Retinal pigment epithelial cell (primary cell): ENCODE measurements around the gene MYZAP.
A peak's percentile ranks its signal among the peaks of the same experiment; 100 is the strongest.

Source experiments
- DNase-seq: peaks from one replicate; pipeline ENCODE4 v3.0.0-alpha.2; 2010; ENCODE audit warnings: low read depth
- H3K4me3 ChIP-seq: 2 replicates; pipeline ENCODE4 v1.5.1; 2011; ENCODE audit warnings: mild to moderate bottlenecking, low read length, control low read depth, moderate library complexity
- TF ChIP-seq, protein P1 (sequence below): conservative IDR thresholded peaks from 2 replicates; pipeline ENCODE4 v1.5.1; 2011; ENCODE audit warnings: low read depth, low read length, control low read depth, inconsistent platforms

The MYZAP gene

DNA sequence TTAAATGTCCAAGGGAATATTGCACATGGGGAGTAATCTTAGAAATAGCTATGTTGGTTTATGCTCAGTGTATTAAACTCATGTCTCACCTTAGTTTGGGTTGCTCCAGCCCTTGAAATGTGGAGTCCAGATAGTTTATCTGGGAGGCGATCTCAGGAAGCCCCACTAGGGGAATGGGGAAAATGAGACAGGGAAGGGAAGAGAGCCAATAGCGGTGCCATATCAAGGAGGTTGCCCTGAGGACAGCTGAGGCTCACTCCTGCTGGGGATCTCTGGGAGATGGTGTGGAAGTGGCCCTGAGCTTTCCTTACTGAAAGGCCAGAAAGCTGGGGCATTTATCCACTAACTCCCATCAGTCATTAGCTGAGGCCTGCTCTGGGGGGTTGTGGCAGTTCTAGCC is 71.6 kb downstream of the MYZAP start:
- TF ChIP-seq, protein P1, sequence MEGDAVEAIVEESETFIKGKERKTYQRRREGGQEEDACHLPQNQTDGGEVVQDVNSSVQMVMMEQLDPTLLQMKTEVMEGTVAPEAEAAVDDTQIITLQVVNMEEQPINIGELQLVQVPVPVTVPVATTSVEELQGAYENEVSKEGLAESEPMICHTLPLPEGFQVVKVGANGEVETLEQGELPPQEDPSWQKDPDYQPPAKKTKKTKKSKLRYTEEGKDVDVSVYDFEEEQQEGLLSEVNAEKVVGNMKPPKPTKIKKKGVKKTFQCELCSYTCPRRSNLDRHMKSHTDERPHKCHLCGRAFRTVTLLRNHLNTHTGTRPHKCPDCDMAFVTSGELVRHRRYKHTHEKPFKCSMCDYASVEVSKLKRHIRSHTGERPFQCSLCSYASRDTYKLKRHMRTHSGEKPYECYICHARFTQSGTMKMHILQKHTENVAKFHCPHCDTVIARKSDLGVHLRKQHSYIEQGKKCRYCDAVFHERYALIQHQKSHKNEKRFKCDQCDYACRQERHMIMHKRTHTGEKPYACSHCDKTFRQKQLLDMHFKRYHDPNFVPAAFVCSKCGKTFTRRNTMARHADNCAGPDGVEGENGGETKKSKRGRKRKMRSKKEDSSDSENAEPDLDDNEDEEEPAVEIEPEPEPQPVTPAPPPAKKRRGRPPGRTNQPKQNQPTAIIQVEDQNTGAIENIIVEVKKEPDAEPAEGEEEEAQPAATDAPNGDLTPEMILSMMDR, result no peak
- no peak overlapping the region for H3K4me3 ChIP-seq
- no peak for DNase-seq

DNA sequence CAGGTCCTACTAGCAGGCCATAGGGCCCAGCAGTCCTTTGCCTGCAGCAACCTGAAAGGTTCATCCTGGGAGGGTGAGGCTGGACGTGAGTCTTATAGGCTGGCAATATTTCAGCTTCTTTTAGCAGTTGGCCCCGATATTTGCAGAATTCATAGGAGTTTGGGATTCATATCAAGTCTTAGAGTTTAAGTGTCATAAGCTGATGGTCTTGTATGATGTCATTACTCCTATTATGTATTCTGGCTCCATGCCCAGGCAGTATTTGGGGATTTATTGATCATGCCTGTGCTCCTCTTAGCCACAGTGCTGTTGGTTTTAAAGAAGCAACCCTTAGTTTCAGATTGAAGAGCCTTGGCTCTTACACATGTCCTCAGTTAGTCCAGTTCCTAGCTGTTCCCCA is 73.5 kb downstream of the MYZAP start:
- H3K4me3 ChIP-seq, result no peak overlapping the region
- TF ChIP-seq, protein P1, result no peak
- no peak for DNase-seq

DNA sequence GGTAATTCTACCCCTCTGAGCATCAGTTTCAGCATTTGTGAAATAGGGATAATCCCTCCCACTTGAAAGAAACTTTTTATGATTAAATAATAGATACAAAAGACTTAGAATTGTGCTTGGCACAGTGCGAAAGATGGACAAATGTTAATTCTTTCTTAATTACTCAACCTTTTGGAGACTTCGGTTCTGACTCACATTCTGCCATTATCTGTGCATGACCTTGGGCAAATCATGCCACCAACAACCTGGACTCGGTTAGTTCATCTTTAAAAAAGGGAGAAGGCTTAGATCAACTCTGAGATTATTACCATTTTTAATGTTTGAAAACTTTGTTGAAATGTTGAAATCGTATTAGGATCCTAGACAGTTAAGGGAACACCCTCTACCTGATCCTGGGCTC is 74.2 kb downstream of the MYZAP start:
- DNase-seq, result no peak
- H3K4me3 ChIP-seq, result no peak overlapping the region
- TF ChIP-seq, protein P1, result no peak

DNA sequence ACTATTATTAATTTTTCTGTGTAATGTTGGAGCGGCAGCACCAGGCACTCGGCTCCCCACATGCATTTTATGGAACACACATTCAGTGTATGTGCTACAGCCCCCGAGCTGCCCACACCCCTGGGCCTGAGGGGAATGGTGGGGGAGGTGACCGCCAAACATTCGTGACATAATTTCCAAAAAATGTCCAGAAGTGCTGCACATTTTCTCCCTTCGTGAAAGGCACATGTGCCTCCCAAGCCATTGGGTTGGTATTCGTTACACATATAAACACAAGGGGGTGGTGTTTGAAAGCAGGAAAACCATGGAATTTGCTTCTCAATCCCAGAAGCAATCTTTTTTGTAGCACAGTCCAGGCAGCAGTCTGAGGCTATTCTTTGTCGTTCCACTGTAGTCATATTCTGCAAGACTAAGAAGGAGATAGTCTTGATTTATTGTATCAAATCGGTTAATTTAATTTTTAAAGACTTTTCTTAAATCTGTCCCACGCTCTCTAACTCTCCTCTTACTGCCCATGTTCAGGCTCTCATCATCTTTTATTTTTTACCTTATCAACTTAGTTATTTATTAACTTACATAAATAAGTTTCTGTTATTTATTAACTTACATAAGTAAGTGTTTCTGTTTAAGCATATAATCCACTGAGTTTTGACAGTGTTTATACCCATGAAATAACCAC is 75.6 kb downstream of the MYZAP start:
- no peak overlapping the region for H3K4me3 ChIP-seq
- TF ChIP-seq, protein P1, result peak; percentile 62
- DNase-seq, result no peak

DNA sequence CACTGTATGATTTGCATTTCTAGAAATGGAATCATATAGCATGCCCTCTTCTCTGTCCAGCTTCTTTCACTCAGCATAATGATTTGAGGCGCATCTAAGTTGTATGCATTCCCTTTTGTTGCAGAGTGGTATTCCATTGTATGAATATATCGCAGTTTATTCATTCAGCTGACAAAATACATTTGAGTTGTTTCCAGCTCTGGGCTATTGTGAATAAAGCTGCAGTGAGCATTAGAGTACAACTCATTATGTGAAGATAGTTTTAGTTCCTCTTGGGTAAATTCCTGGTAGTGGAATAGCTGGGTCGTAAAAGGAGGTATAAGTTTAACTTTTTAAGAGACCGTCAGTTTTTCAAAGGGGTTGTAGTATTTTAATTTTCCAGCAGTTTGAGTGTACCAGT is 76.3 kb downstream of the MYZAP start:
- no peak overlapping the region for H3K4me3 ChIP-seq
- no peak for DNase-seq
- TF ChIP-seq, protein P1, result no peak

DNA sequence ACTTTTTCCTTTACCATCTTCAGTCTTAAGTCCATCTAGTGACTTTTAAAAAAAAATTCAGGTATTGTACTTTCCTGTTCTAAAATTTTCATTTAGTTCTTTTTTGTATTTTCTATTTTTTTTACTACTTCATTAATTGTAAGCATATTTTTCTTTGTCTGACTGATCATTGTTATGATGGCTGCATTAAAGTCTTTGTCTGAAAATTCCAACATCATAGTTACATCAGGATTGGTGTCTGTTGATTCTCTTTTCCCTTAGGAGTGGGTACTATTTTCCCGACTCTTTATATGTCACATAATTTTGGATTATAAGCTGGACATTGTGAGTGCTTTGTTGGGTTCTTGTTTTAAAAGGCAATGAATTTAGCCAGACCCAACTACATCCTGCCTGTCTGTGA is 79.9 kb downstream of the MYZAP start:
- TF ChIP-seq, protein P1, result no peak
- no peak overlapping the region for H3K4me3 ChIP-seq
- DNase-seq, result no peak

DNA sequence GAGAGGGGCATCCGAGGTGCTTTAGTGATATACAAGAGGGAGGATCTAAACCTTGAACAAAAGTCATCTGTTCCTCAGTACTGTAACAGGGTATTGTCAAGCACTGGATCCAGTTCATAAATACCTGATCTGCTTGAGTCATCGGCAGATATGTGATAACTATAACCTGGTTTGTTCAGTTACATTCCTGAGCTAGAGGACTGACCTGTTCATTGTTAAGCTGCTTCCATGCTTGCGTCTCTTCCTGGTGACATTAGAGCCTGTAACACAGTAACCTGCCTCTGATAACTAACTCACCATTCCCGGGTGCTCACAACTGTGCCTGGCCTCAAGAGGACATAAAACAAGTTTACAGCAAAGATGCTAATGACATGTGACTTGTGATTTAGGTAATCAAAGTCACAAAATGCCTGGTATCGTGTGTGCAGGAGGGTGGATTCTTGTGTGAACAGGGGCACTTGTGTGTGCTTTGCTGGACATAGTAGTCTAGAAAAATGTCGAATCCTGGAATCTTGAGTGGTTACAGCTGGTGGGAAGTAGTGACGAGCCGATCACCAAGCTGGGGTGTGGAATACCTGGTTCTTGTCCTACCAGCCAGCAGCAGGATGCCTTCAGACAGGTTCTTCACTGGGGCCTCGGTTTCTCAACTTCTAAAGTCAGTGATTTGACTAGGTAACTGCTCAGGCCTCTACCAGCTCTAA is 83.9 kb downstream of the MYZAP start:
- no peak for DNase-seq
- TF ChIP-seq, protein P1, result no peak
- no peak overlapping the region for H3K4me3 ChIP-seq
